Activated CD8-positive, alpha-beta memory T cell treated with anti-CD3 and anti-CD28 coated beads, Interleukin-2, amount 50 U/mL, for 4 hours (primary cell): ENCODE data around the gene PTX4.

Source experiments
- DNase-seq: peaks from one replicate; pipeline ENCODE4 v3.0.0-alpha.2; 2020

The PTX4 gene

GRCh38 chr16:1488619-1489018, at the start of gene PTX4:
Gene PTX4, minus strand, starts transcription at chr16:1488944. Its CDS starts 35 bp downstream, at chr16:1488909.
- DNase-seq = no peak

- DNase-seq = peak; percentile 48
These were observed 49.1 kb upstream of the PTX4 start for GRCh38 chr16:1537763-1538289.

- DNase-seq = peak; percentile 14
These were observed 48.4 kb upstream of the PTX4 start for GRCh38 chr16:1537138-1537577.

GRCh38 chr16:1536601-1537000, 47.9 kb upstream of the PTX4 start:
- DNase-seq = peak; percentile 10

- DNase-seq = no peak
These were observed 46.9 kb upstream of the PTX4 start for GRCh38 chr16:1535391-1536291.

GRCh38 chr16:1534021-1535020, 45.6 kb upstream of the PTX4 start:
- DNase-seq = no peak

GRCh38 chr16:1533443-1533951, 44.8 kb upstream of the PTX4 start, which contains the start of gene TMEM204:
Gene TMEM204, plus strand, starts transcription at chr16:1533666. Its CDS starts 610 bp downstream, at chr16:1534276.
- no peak for DNase-seq

- no peak for DNase-seq
These were observed 44.0 kb upstream of the PTX4 start for GRCh38 chr16:1532771-1533170.

- no peak for DNase-seq
These were observed 43.5 kb upstream of the PTX4 start for GRCh38 chr16:1532081-1532760.

GRCh38 chr16:1531638-1531910, 42.8 kb upstream of the PTX4 start:
- DNase-seq = no peak

- DNase-seq = no peak
These were observed 42.3 kb upstream of the PTX4 start for GRCh38 chr16:1530883-1531637.

- no peak for DNase-seq
These were observed 41.7 kb upstream of the PTX4 start for GRCh38 chr16:1530349-1530882.

- no peak for DNase-seq
These were observed 40.3 kb upstream of the PTX4 start for GRCh38 chr16:1528921-1529537.

- no peak for DNase-seq
These were observed 39.4 kb upstream of the PTX4 start for GRCh38 chr16:1527836-1528811.

GRCh38 chr16:1526608-1527555, 38.1 kb upstream of the PTX4 start:
- DNase-seq = no peak

GRCh38 chr16:1525871-1526607, 37.3 kb upstream of the PTX4 start:
- DNase-seq = no peak

- no peak for DNase-seq
These were observed 35.6 kb upstream of the PTX4 start for GRCh38 chr16:1524366-1524765.
